Smooth muscle cell (in vitro differentiated cells): ENCODE measurements around the gene CSF2. TPM values are rescaled to one million over a fixed set of nuclear protein-coding genes. Genes with fewer than 3 reads are reported as not detected.

ENCODE experiments used
- DNase-seq: peaks from one replicate; lab custom pipeline; 2025; ENCODE audit not compliant: unreplicated experiment; lab: John Stamatoyannopoulos, UW
- H2AFZ ChIP-seq: fragments of 200-600 bp; sonication (generic); 2 replicates; pipeline ENCODE4 v1.6.0; 2016; ENCODE audit warnings: antibody characterized with exemption, low read depth, mild to moderate bottlenecking
- H3F3A ChIP-seq: fragments of 200-600 bp; sonication (generic); 2 replicates; pipeline ENCODE4 v1.6.0; 2017; ENCODE audit warnings: antibody characterized with exemption, low read depth
- H3K27ac ChIP-seq: fragments of 200-600 bp; sonication (generic); 2 replicates; pipeline ENCODE4 v1.5.1; 2016; ENCODE audit warnings: low read depth, mild to moderate bottlenecking
- H3K27me3 ChIP-seq: fragments of 200-600 bp; sonication (generic); 2 replicates; pipeline ENCODE4 v1.6.1; 2016; ENCODE audit warnings: low read depth, mild to moderate bottlenecking
- H3K36me3 ChIP-seq: fragments of 200-600 bp; sonication (generic); 2 replicates; pipeline ENCODE4 v1.5.1; 2016; ENCODE audit warnings: low read depth
- H3K4me1 ChIP-seq: fragments of 200-600 bp; sonication (generic); 2 replicates; pipeline ENCODE4 v1.5.1; 2016; ENCODE audit warnings: low read depth
- H3K4me2 ChIP-seq: fragments of 200-600 bp; sonication (generic); 2 replicates; pipeline ENCODE4 v1.6.0; 2016; ENCODE audit warnings: mild to moderate bottlenecking
- H3K4me3 ChIP-seq: fragments of 200-600 bp; sonication (generic); 2 replicates; pipeline ENCODE4 v1.5.1; 2016; ENCODE audit warnings: mild to moderate bottlenecking
- H3K79me2 ChIP-seq: fragments of 200-600 bp; sonication (generic); 2 replicates; pipeline ENCODE4 v1.6.0; 2016; ENCODE audit warnings: low read depth, mild to moderate bottlenecking
- H3K9ac ChIP-seq: fragments of 200-600 bp; sonication (generic); 2 replicates; pipeline ENCODE4 v1.6.0; 2016; ENCODE audit warnings: low read depth
- H3K9me3 ChIP-seq: fragments of 200-600 bp; sonication (generic); replicated peaks from 2 replicates; pipeline ENCODE4 v1.5.1; 2016; ENCODE audit warnings: low read depth
- H4K20me1 ChIP-seq: fragments of 200-600 bp; sonication (generic); 2 replicates; pipeline ENCODE4 v1.6.0; 2016; ENCODE audit warnings: low read depth
- WGBS: methylation state at CpG from one replicate; pipeline ENCODE4 v1.1.7; 2016; ENCODE audit warnings: low lambda C conversion rate; 5-methylcytosine and 5-hydroxymethylcytosine counted together
- polyA plus RNA-seq: library from polyadenylated mRNA; unstranded; fragments of >200 nt; fragmentation: Nextera tagmentation; extraction: Ambion mirVana; gene quantifications from 2 replicates; pipeline ENCODE4 v1.2.1, GENCODE V29; 2016
- total RNA-seq: library from RNA; depleted of rRNA; stranded (reverse); fragments of >200 nt; gene quantifications from 2 replicates; pipeline ENCODE4 v1.2.3, GENCODE V29; 2014
- TF ChIP-seq, protein P1 (sequence below): fragments of 200-600 bp; sonication (generic); IDR thresholded peaks from 2 replicates; pipeline ENCODE4 v1.5.1; 2017; ENCODE audit warnings: borderline replicate concordance, mild to moderate bottlenecking, antibody characterized with exemption; ENCODE audit not compliant: insufficient read depth, poor library complexity, severe bottlenecking

CSF2 gene
- total and polyA plus RNA-seq, 2 experiments from 2014 or later, result not detected

DNA sequence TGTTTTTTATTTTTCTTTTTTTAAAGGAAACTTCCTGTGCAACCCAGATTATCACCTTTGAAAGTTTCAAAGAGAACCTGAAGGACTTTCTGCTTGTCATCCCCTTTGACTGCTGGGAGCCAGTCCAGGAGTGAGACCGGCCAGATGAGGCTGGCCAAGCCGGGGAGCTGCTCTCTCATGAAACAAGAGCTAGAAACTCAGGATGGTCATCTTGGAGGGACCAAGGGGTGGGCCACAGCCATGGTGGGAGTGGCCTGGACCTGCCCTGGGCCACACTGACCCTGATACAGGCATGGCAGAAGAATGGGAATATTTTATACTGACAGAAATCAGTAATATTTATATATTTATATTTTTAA is 2.1 kb downstream of the CSF2 start:
- Histone ChIP-seq H3K9ac (no peak overlapping the region), H3K4me1 (no peaks in the 10 kb centered on the region), H4K20me1 (no peaks in the 10 kb centered on the region), H3K4me3 (no peak overlapping the region), H3K36me3 (no peaks in the 10 kb centered on the region), H2AFZ (no peak overlapping the region), H3K27ac (no peak overlapping the region), H3K4me2 (no peak overlapping the region), H3F3A (no peaks in the 10 kb centered on the region), H3K9me3 (no peaks in the 10 kb centered on the region), H3K27me3 (no peaks in the 10 kb centered on the region), H3K79me2 (no peaks in the 10 kb centered on the region)
- TF ChIP-seq, protein P1, sequence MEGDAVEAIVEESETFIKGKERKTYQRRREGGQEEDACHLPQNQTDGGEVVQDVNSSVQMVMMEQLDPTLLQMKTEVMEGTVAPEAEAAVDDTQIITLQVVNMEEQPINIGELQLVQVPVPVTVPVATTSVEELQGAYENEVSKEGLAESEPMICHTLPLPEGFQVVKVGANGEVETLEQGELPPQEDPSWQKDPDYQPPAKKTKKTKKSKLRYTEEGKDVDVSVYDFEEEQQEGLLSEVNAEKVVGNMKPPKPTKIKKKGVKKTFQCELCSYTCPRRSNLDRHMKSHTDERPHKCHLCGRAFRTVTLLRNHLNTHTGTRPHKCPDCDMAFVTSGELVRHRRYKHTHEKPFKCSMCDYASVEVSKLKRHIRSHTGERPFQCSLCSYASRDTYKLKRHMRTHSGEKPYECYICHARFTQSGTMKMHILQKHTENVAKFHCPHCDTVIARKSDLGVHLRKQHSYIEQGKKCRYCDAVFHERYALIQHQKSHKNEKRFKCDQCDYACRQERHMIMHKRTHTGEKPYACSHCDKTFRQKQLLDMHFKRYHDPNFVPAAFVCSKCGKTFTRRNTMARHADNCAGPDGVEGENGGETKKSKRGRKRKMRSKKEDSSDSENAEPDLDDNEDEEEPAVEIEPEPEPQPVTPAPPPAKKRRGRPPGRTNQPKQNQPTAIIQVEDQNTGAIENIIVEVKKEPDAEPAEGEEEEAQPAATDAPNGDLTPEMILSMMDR, result no peak
- WGBS, result 94% methylated on average over 2 of the region's 2 CpGs
- no peak for DNase-seq

DNA sequence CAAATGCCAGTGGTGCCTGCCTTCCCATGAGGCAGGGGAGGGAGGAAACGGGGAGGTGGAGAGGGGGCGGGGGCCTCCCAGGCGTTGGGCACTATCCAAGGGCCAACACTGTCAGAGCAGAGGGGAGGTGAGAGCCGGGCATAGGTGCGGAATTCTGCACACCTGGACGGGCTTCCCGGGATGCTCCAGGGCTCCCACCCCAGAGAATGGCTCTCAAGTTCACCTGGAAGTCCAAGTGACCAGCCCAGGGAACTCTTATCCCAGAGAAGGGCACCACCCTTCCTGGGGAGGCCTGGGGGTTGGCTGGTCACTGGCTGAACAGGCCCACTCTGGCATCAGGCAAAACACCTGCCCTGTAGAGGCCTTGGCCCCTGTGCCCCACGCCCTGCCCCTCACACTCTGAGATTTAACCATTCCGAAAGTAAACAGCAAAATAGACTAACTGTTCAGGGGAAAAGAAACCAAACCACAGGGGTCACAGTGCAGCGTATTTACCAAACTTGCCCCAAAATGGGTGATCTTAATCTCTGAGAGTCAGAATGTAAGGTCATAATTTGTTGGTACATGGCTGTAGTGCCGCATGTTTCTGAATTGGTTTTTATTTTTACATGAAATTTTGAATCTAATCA is 2.7 kb downstream of the CSF2 start:
- no peak overlapping the region for H3K4me2 ChIP-seq
- no peak overlapping the region for H3K27ac ChIP-seq
- no peak for DNase-seq
- H2AFZ ChIP-seq, result no peak overlapping the region
- no peaks in the 10 kb centered on the region for H3K4me1 ChIP-seq
- H3K79me2 ChIP-seq, result no peaks in the 10 kb centered on the region
- H4K20me1 ChIP-seq, result no peaks in the 10 kb centered on the region
- H3K9ac ChIP-seq, result no peak overlapping the region
- H3K27me3 ChIP-seq, result no peaks in the 10 kb centered on the region
- no peaks in the 10 kb centered on the region for H3K9me3 ChIP-seq
- TF ChIP-seq, protein P1, result no peak
- 93% methylated on average over 11 of the region's 11 CpGs for WGBS
- no peaks in the 10 kb centered on the region for H3K36me3 ChIP-seq
- no peaks in the 10 kb centered on the region for H3F3A ChIP-seq
- no peak overlapping the region for H3K4me3 ChIP-seq

GRCh38 chr5:132076983-132077382 is 3.4 kb downstream of the CSF2 start:
- no peaks in the 10 kb centered on the region for H3K9me3 ChIP-seq
- H3K4me3 ChIP-seq, result no peak overlapping the region
- DNase-seq, result no peak
- H3K4me1 ChIP-seq, result no peaks in the 10 kb centered on the region
- TF ChIP-seq, protein P1, result no peak
- H3K4me2 ChIP-seq, result no peak overlapping the region
- no peaks in the 10 kb centered on the region for H3K27me3 ChIP-seq
- no peak overlapping the region for H3K27ac ChIP-seq
- no peaks in the 10 kb centered on the region for H3K36me3 ChIP-seq
- H3F3A ChIP-seq, result no peaks in the 10 kb centered on the region
- no peak overlapping the region for H3K9ac ChIP-seq
- H4K20me1 ChIP-seq, result no peaks in the 10 kb centered on the region
- WGBS, result 96% methylated on average over 8 of the region's 8 CpGs
- no peaks in the 10 kb centered on the region for H3K79me2 ChIP-seq
- H2AFZ ChIP-seq, result no peak overlapping the region

DNA sequence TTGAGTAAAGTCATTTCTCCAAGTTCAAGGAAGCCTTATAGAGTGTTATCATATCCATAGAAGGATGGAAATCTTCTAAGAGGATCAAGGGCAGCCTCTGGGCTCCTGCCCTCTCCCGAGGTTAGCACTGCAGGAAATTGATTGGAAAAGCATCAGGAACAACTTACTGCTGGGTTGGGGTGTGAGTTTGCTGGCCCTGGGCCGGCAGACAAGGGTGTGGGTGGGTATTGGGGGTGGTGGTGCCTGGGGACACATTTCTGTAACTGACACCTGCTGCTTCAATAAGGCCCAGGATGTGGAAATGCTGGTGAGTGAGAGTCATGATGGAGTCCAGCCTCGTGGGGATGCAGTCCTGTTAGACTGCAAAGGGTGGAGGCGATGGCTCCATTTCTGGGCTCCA is 5.5 kb downstream of the CSF2 start:
- Histone ChIP-seq H3K27ac (no peak overlapping the region), H3K9ac (no peak overlapping the region), H3K36me3 (no peaks in the 10 kb centered on the region), H3K9me3 (no peaks in the 10 kb centered on the region), H3K4me2 (no peak overlapping the region), H4K20me1 (no peaks in the 10 kb centered on the region), H3K4me3 (no peak overlapping the region), H3K4me1 (no peaks in the 10 kb centered on the region), H3F3A (no peaks in the 10 kb centered on the region), H3K27me3 (no peaks in the 10 kb centered on the region), H2AFZ (no peak overlapping the region), H3K79me2 (no peaks in the 10 kb centered on the region)
- 85% methylated on average over 4 of the region's 4 CpGs for WGBS
- DNase-seq, result no peak
- TF ChIP-seq, protein P1, result no peak
